ENCODE measurements around the gene IGLON5. TPM values are rescaled to one million over a fixed set of nuclear protein-coding genes. Genes with fewer than 3 reads are reported as not detected.

Gene IGLON5
- total RNA-seq, 4 donors from 2014 or later = not detected

DNA sequence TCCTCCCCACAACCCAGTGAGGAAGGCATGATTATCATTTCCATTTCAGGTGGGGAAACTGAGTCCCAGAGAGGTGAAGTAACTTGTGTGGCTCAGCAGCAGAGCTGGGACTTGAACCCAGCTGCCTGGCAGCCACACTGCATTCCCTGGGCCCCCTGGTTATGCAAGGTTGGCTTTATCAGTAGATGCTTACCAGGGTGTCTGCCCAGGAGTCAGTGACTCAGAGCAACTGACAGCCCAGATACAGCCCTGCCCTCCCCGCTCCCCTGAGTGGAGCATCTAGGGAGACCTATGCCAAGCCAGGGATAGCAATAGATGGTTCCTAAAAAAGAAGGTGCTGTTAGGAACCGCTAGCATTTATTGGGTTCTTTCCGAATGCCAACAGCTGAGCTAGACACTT lies 5.9 kb downstream of the IGLON5 start:
- 68 to 76% methylated on average over 3 of the region's 3 CpGs for WGBS, 2 donors
- H3K4me1 ChIP-seq = no peaks in the 10 kb centered on the region

DNA sequence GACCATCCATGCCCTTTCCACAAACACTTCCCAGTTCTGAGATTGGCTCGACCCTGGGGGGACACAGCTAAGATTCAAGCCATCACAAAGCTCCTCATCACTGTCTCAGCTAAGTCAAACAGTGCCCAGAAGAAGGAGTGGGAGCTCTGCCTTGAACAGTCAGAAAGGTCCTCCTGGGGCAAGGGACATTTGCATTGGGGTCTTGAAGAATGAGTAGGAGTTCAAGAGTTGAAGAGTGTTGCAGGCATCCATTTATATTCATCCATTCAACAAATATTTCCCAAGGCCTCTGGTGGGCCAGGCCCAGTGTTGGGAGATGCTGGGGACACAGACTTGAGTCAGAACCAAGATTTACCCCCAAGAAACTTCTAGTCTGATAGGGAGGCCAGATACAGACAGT lies 6.5 kb downstream of the IGLON5 start:
- Histone ChIP-seq H3K27ac (no peak overlapping the region), H3K4me3 (no peak overlapping the region), H3K9me3 (no peaks in the 10 kb centered on the region), H3K36me3 (no peaks in the 10 kb centered on the region), H3K27me3 (peaks cover 0 to 77% (median 0%) of the 10 kb centered on the region in 4 donors), H3K4me1 (no peaks in the 10 kb centered on the region)
- TF ChIP-seq POLR2A (IDR thresholded peaks at IDR 0.05) = no peak
- TF ChIP-seq, protein P1, sequence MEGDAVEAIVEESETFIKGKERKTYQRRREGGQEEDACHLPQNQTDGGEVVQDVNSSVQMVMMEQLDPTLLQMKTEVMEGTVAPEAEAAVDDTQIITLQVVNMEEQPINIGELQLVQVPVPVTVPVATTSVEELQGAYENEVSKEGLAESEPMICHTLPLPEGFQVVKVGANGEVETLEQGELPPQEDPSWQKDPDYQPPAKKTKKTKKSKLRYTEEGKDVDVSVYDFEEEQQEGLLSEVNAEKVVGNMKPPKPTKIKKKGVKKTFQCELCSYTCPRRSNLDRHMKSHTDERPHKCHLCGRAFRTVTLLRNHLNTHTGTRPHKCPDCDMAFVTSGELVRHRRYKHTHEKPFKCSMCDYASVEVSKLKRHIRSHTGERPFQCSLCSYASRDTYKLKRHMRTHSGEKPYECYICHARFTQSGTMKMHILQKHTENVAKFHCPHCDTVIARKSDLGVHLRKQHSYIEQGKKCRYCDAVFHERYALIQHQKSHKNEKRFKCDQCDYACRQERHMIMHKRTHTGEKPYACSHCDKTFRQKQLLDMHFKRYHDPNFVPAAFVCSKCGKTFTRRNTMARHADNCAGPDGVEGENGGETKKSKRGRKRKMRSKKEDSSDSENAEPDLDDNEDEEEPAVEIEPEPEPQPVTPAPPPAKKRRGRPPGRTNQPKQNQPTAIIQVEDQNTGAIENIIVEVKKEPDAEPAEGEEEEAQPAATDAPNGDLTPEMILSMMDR (IDR thresholded peaks at IDR 0.05) = no peak
- intact Hi-C loops (cut with DNase I) = no loop called here
- WGBS, 2 donors = 43% methylated on average over 1 of the region's 1 CpG; no CpG with 5 or more reads in 1 of the 2 donors
- DNase-seq = no peak

More for the DNA sequence above, 5.9 kb downstream of the IGLON5 start:
- no peak for DNase-seq
- H3K36me3 ChIP-seq = no peaks in the 10 kb centered on the region
- intact Hi-C loops (cut with DNase I) = no loop called here
- H3K9me3 ChIP-seq = no peaks in the 10 kb centered on the region
- no peak overlapping the region for H3K4me3 ChIP-seq
- H3K27ac ChIP-seq = no peak overlapping the region
- TF ChIP-seq, protein P1 (IDR thresholded peaks at IDR 0.05) = no peak
- no peak for TF ChIP-seq POLR2A (IDR thresholded peaks at IDR 0.05)
- H3K27me3 ChIP-seq = peaks cover 0 to 79% (median 0%) of the 10 kb centered on the region in 4 donors

DNA sequence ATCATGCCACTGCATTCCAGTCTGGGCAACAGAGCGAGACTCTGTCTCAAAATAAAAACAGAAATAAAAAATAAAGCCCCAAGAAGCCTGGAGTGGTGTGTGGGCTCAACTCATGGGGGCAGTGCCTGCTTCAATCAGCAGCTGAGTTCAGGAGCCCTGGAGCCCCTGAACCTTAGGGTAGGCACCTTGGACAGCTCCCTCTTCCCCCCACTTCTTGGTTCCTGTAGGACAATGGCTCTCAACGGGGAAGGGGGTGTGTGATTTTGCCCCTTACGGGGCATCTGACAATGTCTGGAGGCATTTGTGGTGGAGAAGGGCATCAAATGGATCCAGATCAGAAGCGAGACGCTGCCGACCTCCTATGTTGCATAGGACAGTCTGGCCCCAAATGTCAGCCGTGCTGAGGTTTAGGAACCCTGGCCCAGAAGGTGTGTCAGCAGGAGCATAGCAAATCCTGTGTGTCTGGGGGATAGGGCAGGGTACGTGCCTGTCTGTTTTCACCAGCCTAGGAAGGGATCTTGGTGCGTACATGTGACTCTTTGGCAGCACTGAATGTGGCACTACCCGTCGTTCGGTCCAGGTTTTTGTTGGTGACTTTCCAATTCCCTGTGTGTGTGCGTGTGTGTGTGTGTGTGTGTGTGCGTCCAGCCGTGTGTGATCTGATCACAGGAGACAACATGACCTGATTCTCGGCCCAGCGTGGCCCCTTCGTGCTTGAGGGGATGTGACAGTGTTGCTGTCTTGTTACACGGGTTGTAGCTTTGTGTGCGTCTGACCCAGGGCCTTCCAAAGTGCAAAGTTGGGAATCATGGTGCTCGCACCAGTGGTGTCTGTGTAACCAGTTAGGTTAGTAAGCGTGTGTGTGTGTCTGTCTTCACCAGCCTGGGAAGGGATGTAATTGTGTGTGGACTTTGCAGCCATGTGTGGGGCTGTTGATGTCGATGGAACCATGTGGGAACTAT lies 7.5 kb downstream of the IGLON5 start:
- intact Hi-C loops (cut with DNase I) = no loop called here
- TF ChIP-seq, protein P1 (IDR thresholded peaks at IDR 0.05) = no peak
- WGBS, 2 donors = 60% methylated on average over 10 to 11 of the region's 23 CpGs
- H3K36me3 ChIP-seq = no peaks in the 10 kb centered on the region
- H3K27me3 ChIP-seq = peaks cover 0 to 77% (median 0%) of the 10 kb centered on the region in 4 donors
- DNase-seq = no peak
- H3K4me3 ChIP-seq = no peak overlapping the region
- H3K27ac ChIP-seq = no peak overlapping the region
- H3K4me1 ChIP-seq = no peaks in the 10 kb centered on the region
- no peaks in the 10 kb centered on the region for H3K9me3 ChIP-seq

DNA sequence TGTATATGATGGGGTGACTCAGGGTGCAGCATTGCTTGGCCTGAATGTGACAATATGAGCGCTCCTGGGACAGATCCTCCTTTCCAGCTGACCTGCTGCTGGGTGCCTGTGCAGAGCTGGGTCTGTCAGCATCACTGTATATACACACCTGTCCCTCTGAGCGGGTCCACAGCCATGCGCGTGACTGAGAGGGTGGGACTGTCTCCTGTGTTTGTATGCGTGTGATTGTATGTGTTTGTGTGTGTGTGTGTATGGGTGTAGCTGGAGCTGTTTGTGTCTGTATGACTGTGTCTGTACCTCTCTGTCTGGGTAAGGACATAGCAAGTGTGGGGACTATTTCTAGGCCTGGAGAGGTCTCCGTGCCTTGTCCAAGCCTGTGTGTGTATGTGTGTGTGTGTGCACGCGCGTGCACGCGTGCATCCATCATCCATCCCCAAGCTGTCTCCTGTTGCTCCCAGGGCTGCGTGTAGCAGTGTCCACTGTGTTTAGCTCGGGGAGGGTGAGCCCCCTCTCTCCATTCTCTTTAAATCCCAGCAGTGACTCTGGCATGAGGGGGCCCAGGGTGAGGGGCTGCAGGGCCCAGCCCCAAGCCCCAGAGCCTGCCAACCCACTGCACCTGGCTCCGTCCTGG lies 8.3 kb downstream of the IGLON5 start:
- Histone ChIP-seq H3K36me3 (no peaks in the 10 kb centered on the region), H3K4me3 (no peak overlapping the region), H3K27ac (no peak overlapping the region), H3K9me3 (no peaks in the 10 kb centered on the region), H3K4me1 (no peaks in the 10 kb centered on the region), H3K27me3 (peaks cover 0 to 75% (median 0%) of the 10 kb centered on the region in 4 donors)
- TF ChIP-seq, protein P1 (IDR thresholded peaks at IDR 0.05) = no peak
- TF ChIP-seq POLR2A (IDR thresholded peaks at IDR 0.05) = no peak
- intact Hi-C loops (cut with DNase I) = no loop called here
- no peak for DNase-seq
- 76 to 89% methylated on average over 2 to 3 of the region's 14 CpGs for WGBS, 2 donors

DNA sequence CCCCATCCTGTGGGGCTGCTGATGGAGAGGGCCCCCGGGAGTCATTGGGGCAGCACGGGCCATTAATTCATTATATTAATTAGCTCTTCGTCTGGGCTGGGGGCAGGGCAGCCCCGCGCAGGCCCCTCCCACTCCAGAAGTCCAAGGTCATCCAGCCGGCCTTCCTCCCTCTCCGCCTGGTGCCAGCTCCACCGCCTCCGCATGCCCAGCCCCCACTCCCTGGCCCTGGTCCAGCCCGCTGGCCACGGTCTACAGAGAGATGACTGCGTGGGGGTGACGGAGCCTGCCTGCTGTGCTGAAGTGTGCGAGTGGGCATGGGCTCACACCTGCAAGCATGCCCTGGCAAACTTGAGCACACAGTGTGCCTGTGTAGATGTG lies 8.8 kb downstream of the IGLON5 start:
- H3K4me1 ChIP-seq = no peaks in the 10 kb centered on the region
- no peak overlapping the region for H3K27ac ChIP-seq
- TF ChIP-seq, protein P1 (IDR thresholded peaks at IDR 0.05) = no peak
- TF ChIP-seq POLR2A (IDR thresholded peaks at IDR 0.05) = no peak
- DNase-seq = no peak
- peaks cover 0 to 74% (median 0%) of the 10 kb centered on the region in 4 donors for H3K27me3 ChIP-seq
- H3K9me3 ChIP-seq = no peaks in the 10 kb centered on the region
- intact Hi-C loops (cut with DNase I) = no loop called here
- no peaks in the 10 kb centered on the region for H3K36me3 ChIP-seq
- no peak overlapping the region for H3K4me3 ChIP-seq
- WGBS, 2 donors = 19 to 36% methylated on average over 9 to 14 of the region's 14 CpGs
